Measurements from ENCODE around the gene MAP2K4. TPM values are rescaled to one million over a fixed set of nuclear protein-coding genes. Genes with fewer than 3 reads are reported as not detected.
A peak's percentile ranks its signal among the peaks of the same experiment; 100 is the strongest.

MAP2K4 gene
- total RNA-seq, 1 donor from 2014 or later = 37.5 TPM

- no peak for FAIRE-seq
These were observed 23.0 kb downstream of the MAP2K4 start for GRCh38 chr17:12043702-12044101.

GRCh38 chr17:12046786-12047185, 26.1 kb downstream of the MAP2K4 start:
- FAIRE-seq = no peak
- H4K20me1 ChIP-seq (ENCODE audit: insufficient read depth, low read length) = peaks cover 79% of the 10 kb centered on the region
- no peak for DNase-seq (ENCODE audit: low read depth)
- Mint-ChIP-seq H3K27me3 (ENCODE audit: low read depth, unreplicated experiment) (no peaks in the 10 kb centered on the region), H3K36me3 (ENCODE audit: low read depth, unreplicated experiment) (no peaks in the 10 kb centered on the region), H3K9me3 (ENCODE audit: unreplicated experiment) (no peaks in the 10 kb centered on the region), H3K27ac (ENCODE audit: unreplicated experiment) (peak overlapping the region; percentile 12), H3K4me3 (ENCODE audit: unreplicated experiment) (no peak overlapping the region), H3K4me1 (ENCODE audit: low read depth, unreplicated experiment) (peaks cover 18% of the 10 kb centered on the region)
- peaks cover under 1% of the 10 kb centered on the region for H3K4me1 ChIP-seq (ENCODE audit: insufficient read depth, low read length)
- H3K4me3 ChIP-seq (ENCODE audit: insufficient read depth, low read depth, low read length) = no peak overlapping the region
- no peaks in the 10 kb centered on the region for H3K27me3 ChIP-seq (ENCODE audit: insufficient read depth, low read length)
- no peak overlapping the region for H3K9ac ChIP-seq (ENCODE audit: low read length)
- no peak overlapping the region for H3K27ac ChIP-seq (ENCODE audit: low read depth, low read length)
- no peak overlapping the region for H3K4me2 ChIP-seq (ENCODE audit: low read length)
- no peak for TF ChIP-seq EZH2 (IDR thresholded peaks at IDR 0.05; ENCODE audit: insufficient read depth, low read length)
- TF ChIP-seq CTCF (IDR thresholded peaks at IDR 0.05; ENCODE audit: insufficient read depth, low read depth, low read length) = no peak
- H3K9me3 ChIP-seq (ENCODE audit: insufficient read depth, low read depth, low read length) = no peaks in the 10 kb centered on the region
- H2AFZ ChIP-seq (ENCODE audit: low read depth, low read length) = no peak overlapping the region
- peaks cover 95% of the 10 kb centered on the region for H3K79me2 ChIP-seq (ENCODE audit: insufficient read depth, low read length)
- H3K36me3 ChIP-seq (ENCODE audit: insufficient read depth, low read length) = no peaks in the 10 kb centered on the region

More at GRCh38 chr17:12043702-12044101, 23.0 kb downstream of the MAP2K4 start:
- Histone ChIP-seq H3K79me2 (ENCODE audit: insufficient read depth, low read length) (peaks cover 82% of the 10 kb centered on the region), H3K4me2 (ENCODE audit: low read length) (no peak overlapping the region), H3K36me3 (ENCODE audit: insufficient read depth, low read length) (no peaks in the 10 kb centered on the region), H2AFZ (ENCODE audit: low read depth, low read length) (no peak overlapping the region), H3K27ac (ENCODE audit: low read depth, low read length) (no peak overlapping the region), H3K9ac (ENCODE audit: low read length) (no peak overlapping the region), H3K4me3 (ENCODE audit: insufficient read depth, low read depth, low read length) (no peak overlapping the region), H3K9me3 (ENCODE audit: insufficient read depth, low read depth, low read length) (no peaks in the 10 kb centered on the region), H3K4me1 (ENCODE audit: insufficient read depth, low read length) (peaks cover 16% of the 10 kb centered on the region), H4K20me1 (ENCODE audit: insufficient read depth, low read length) (peaks cover 74% of the 10 kb centered on the region), H3K27me3 (ENCODE audit: insufficient read depth, low read length) (no peaks in the 10 kb centered on the region)
- DNase-seq (ENCODE audit: low read depth) = no peak
- H3K27me3 Mint-ChIP-seq (ENCODE audit: low read depth, unreplicated experiment) = no peaks in the 10 kb centered on the region
- no peaks in the 10 kb centered on the region for H3K9me3 Mint-ChIP-seq (ENCODE audit: unreplicated experiment)
- no peak overlapping the region for H3K27ac Mint-ChIP-seq (ENCODE audit: unreplicated experiment)
- TF ChIP-seq EZH2 (IDR thresholded peaks at IDR 0.05; ENCODE audit: insufficient read depth, low read length) (no peak), CTCF (IDR thresholded peaks at IDR 0.05; ENCODE audit: insufficient read depth, low read depth, low read length) (no peak)
- no peak overlapping the region for H3K4me3 Mint-ChIP-seq (ENCODE audit: unreplicated experiment)
- peaks cover 26% of the 10 kb centered on the region for H3K4me1 Mint-ChIP-seq (ENCODE audit: low read depth, unreplicated experiment)
- H3K36me3 Mint-ChIP-seq (ENCODE audit: low read depth, unreplicated experiment) = no peaks in the 10 kb centered on the region

GRCh38 chr17:12047681-12048376, 27.2 kb downstream of the MAP2K4 start:
- H3K36me3 ChIP-seq (ENCODE audit: insufficient read depth, low read length) = no peaks in the 10 kb centered on the region
- no peak overlapping the region for H2AFZ ChIP-seq (ENCODE audit: low read depth, low read length)
- peaks cover 98% of the 10 kb centered on the region for H3K79me2 ChIP-seq (ENCODE audit: insufficient read depth, low read length)
- no peaks in the 10 kb centered on the region for H3K9me3 ChIP-seq (ENCODE audit: insufficient read depth, low read depth, low read length)
- H3K4me3 ChIP-seq (ENCODE audit: insufficient read depth, low read depth, low read length) = no peak overlapping the region
- no peak for FAIRE-seq
- H4K20me1 ChIP-seq (ENCODE audit: insufficient read depth, low read length) = peaks cover 81% of the 10 kb centered on the region
- Mint-ChIP-seq H3K27me3 (ENCODE audit: low read depth, unreplicated experiment) (no peaks in the 10 kb centered on the region), H3K36me3 (ENCODE audit: low read depth, unreplicated experiment) (no peaks in the 10 kb centered on the region), H3K27ac (ENCODE audit: unreplicated experiment) (peak overlapping the region; percentile 28), H3K9me3 (ENCODE audit: unreplicated experiment) (no peaks in the 10 kb centered on the region), H3K4me1 (ENCODE audit: low read depth, unreplicated experiment) (peaks cover 17% of the 10 kb centered on the region), H3K4me3 (ENCODE audit: unreplicated experiment) (no peak overlapping the region)
- TF ChIP-seq EZH2 (IDR thresholded peaks at IDR 0.05; ENCODE audit: insufficient read depth, low read length) (no peak), CTCF (IDR thresholded peaks at IDR 0.05; ENCODE audit: insufficient read depth, low read depth, low read length) (no peak)
- no peak overlapping the region for H3K9ac ChIP-seq (ENCODE audit: low read length)
- H3K27ac ChIP-seq (ENCODE audit: low read depth, low read length) = no peak overlapping the region
- no peaks in the 10 kb centered on the region for H3K27me3 ChIP-seq (ENCODE audit: insufficient read depth, low read length)
- peak; percentile 16 for DNase-seq (ENCODE audit: low read depth)
- H3K4me2 ChIP-seq (ENCODE audit: low read length) = no peak overlapping the region
- no peaks in the 10 kb centered on the region for H3K4me1 ChIP-seq (ENCODE audit: insufficient read depth, low read length)

All from astrocyte (in vitro differentiated cells and primary cell).